Activated CD4-positive, alpha-beta memory T cell treated with anti-CD3 and anti-CD28 coated beads, Interleukin-2, amount 10 ng/mL, durations not matched to agents 7 days and 5 days (primary cell): ENCODE measurements around the gene GRM5. TPM values are rescaled to one million over a fixed set of nuclear protein-coding genes. Genes with fewer than 3 reads are reported as not detected.

Experiments
- CTCF ChIA-PET: fragments of 350-600 bp; sonication (Branson Sonifier 250); formaldehyde crosslinking; loops from one replicate; lab custom pipeline; 2021; ENCODE audit warnings: antibody characterized with exemption, inconsistent platforms; lab: Charles Lee
- POLR2A ChIA-PET: fragments of 350-600 bp; sonication (Branson Sonifier 250); formaldehyde crosslinking; loops from one replicate; lab custom pipeline; 2021; ENCODE audit warnings: antibody characterized with exemption; lab: Charles Lee
- DNase-seq: peaks from one replicate; pipeline ENCODE4 v3.0.0-alpha.2; 2020
- H3K27ac Mint-ChIP-seq: one replicate; pipeline ENCODE4 v1.8.0; 2021; ENCODE audit warnings: mild to moderate bottlenecking, mixed read lengths
- H3K27me3 Mint-ChIP-seq: one replicate; pipeline ENCODE4 v1.8.0; 2021; ENCODE audit warnings: mixed read lengths
- H3K36me3 Mint-ChIP-seq: one replicate; pipeline ENCODE4 v1.8.0; 2021; ENCODE audit warnings: low read depth, mixed read lengths
- H3K4me1 Mint-ChIP-seq: one replicate; pipeline ENCODE4 v1.8.0; 2021; ENCODE audit warnings: mixed read lengths
- H3K4me3 Mint-ChIP-seq: one replicate; pipeline ENCODE4 v1.8.0; 2021; ENCODE audit warnings: mild to moderate bottlenecking, mixed read lengths
- H3K9me3 Mint-ChIP-seq: one replicate; pipeline ENCODE4 v1.8.0; 2021; ENCODE audit warnings: mixed read lengths
- total RNA-seq, 2 experiments: library from RNA; stranded (reverse); gene quantifications; one replicate each; pipeline ENCODE4 v1.2.3, GENCODE V29; 2021

Gene GRM5
- total RNA-seq, 2 experiments from 2014 or later = not detected

GRCh38 chr11:88695689-88696414, 369.9 kb downstream of the GRM5 start:
- POLR2A ChIA-PET = no interaction called here
- no peak overlapping the region for H3K4me3 Mint-ChIP-seq
- no peak for DNase-seq
- CTCF ChIA-PET = no interaction called here
- no peaks in the 10 kb centered on the region for H3K27me3 Mint-ChIP-seq
- no peak overlapping the region for H3K27ac Mint-ChIP-seq
- H3K9me3 Mint-ChIP-seq = no peaks in the 10 kb centered on the region
- H3K36me3 Mint-ChIP-seq = no peaks in the 10 kb centered on the region
- H3K4me1 Mint-ChIP-seq = no peaks in the 10 kb centered on the region

- H3K9me3 Mint-ChIP-seq = no peaks in the 10 kb centered on the region
- H3K27ac Mint-ChIP-seq = no peak overlapping the region
- no peak for DNase-seq
- H3K27me3 Mint-ChIP-seq = no peaks in the 10 kb centered on the region
- POLR2A ChIA-PET = no interaction called here
- H3K36me3 Mint-ChIP-seq = no peaks in the 10 kb centered on the region
- no peak overlapping the region for H3K4me3 Mint-ChIP-seq
- H3K4me1 Mint-ChIP-seq = no peaks in the 10 kb centered on the region
- CTCF ChIA-PET = no interaction called here
Observed at GRCh38 chr11:88692306-88693086, 373.3 kb downstream of the GRM5 start.

GRCh38 chr11:88689548-88690240, 376.1 kb downstream of the GRM5 start:
- H3K4me3 Mint-ChIP-seq = no peak overlapping the region
- no peaks in the 10 kb centered on the region for H3K27me3 Mint-ChIP-seq
- no peaks in the 10 kb centered on the region for H3K36me3 Mint-ChIP-seq
- H3K9me3 Mint-ChIP-seq = no peaks in the 10 kb centered on the region
- ChIA-PET POLR2A (no interaction called here), CTCF (no interaction called here)
- no peak for DNase-seq
- H3K4me1 Mint-ChIP-seq = no peaks in the 10 kb centered on the region
- H3K27ac Mint-ChIP-seq = no peak overlapping the region

- POLR2A ChIA-PET = no interaction called here
- no peaks in the 10 kb centered on the region for H3K27me3 Mint-ChIP-seq
- no peaks in the 10 kb centered on the region for H3K4me1 Mint-ChIP-seq
- no peak overlapping the region for H3K27ac Mint-ChIP-seq
- DNase-seq = no peak
- H3K9me3 Mint-ChIP-seq = peaks cover 2% of the 10 kb centered on the region
- H3K4me3 Mint-ChIP-seq = no peak overlapping the region
- H3K36me3 Mint-ChIP-seq = no peaks in the 10 kb centered on the region
- CTCF ChIA-PET = interaction anchor here (0.9 kb wide), 1 partner anchor 16 kb away, joined by 3 read pairs; no protein-coding TSS in a partner anchor
Observed at GRCh38 chr11:88683024-88683423, 382.8 kb downstream of the GRM5 start.

GRCh38 chr11:88680806-88681205, 385.0 kb downstream of the GRM5 start:
- no peak overlapping the region for H3K27ac Mint-ChIP-seq
- no peak overlapping the region for H3K4me3 Mint-ChIP-seq
- no peak for DNase-seq
- POLR2A ChIA-PET = no interaction called here
- H3K36me3 Mint-ChIP-seq = no peaks in the 10 kb centered on the region
- H3K9me3 Mint-ChIP-seq = peaks cover 2% of the 10 kb centered on the region
- no peaks in the 10 kb centered on the region for H3K27me3 Mint-ChIP-seq
- CTCF ChIA-PET = no interaction called here
- H3K4me1 Mint-ChIP-seq = no peaks in the 10 kb centered on the region

GRCh38 chr11:88666364-88666763, 399.4 kb downstream of the GRM5 start:
- no peak overlapping the region for H3K27ac Mint-ChIP-seq
- no peaks in the 10 kb centered on the region for H3K9me3 Mint-ChIP-seq
- POLR2A ChIA-PET = no interaction called here
- H3K4me1 Mint-ChIP-seq = no peaks in the 10 kb centered on the region
- DNase-seq = no peak
- CTCF ChIA-PET = no interaction called here
- no peaks in the 10 kb centered on the region for H3K27me3 Mint-ChIP-seq
- no peak overlapping the region for H3K4me3 Mint-ChIP-seq
- H3K36me3 Mint-ChIP-seq = no peaks in the 10 kb centered on the region

- DNase-seq = no peak
- ChIA-PET POLR2A (no interaction called here), CTCF (no interaction called here)
- H3K36me3 Mint-ChIP-seq = no peaks in the 10 kb centered on the region
- no peaks in the 10 kb centered on the region for H3K9me3 Mint-ChIP-seq
- no peaks in the 10 kb centered on the region for H3K27me3 Mint-ChIP-seq
- H3K4me3 Mint-ChIP-seq = no peak overlapping the region
- no peak overlapping the region for H3K27ac Mint-ChIP-seq
- no peaks in the 10 kb centered on the region for H3K4me1 Mint-ChIP-seq
Observed at GRCh38 chr11:88657076-88657738, 408.6 kb downstream of the GRM5 start.

GRCh38 chr11:88656283-88656682, 409.5 kb downstream of the GRM5 start:
- H3K27ac Mint-ChIP-seq = no peak overlapping the region
- DNase-seq = no peak
- ChIA-PET POLR2A (no interaction called here), CTCF (no interaction called here)
- H3K4me3 Mint-ChIP-seq = no peak overlapping the region
- no peaks in the 10 kb centered on the region for H3K9me3 Mint-ChIP-seq
- H3K4me1 Mint-ChIP-seq = no peaks in the 10 kb centered on the region
- no peaks in the 10 kb centered on the region for H3K36me3 Mint-ChIP-seq
- no peaks in the 10 kb centered on the region for H3K27me3 Mint-ChIP-seq

GRCh38 chr11:88655656-88656055, 410.1 kb downstream of the GRM5 start:
- ChIA-PET POLR2A (no interaction called here), CTCF (no interaction called here)
- no peak for DNase-seq
- Mint-ChIP-seq H3K27ac (no peak overlapping the region), H3K27me3 (no peaks in the 10 kb centered on the region), H3K9me3 (no peaks in the 10 kb centered on the region), H3K4me1 (no peaks in the 10 kb centered on the region), H3K36me3 (no peaks in the 10 kb centered on the region), H3K4me3 (no peak overlapping the region)

GRCh38 chr11:88655196-88655595, 410.6 kb downstream of the GRM5 start:
- POLR2A ChIA-PET = no interaction called here
- Mint-ChIP-seq H3K9me3 (no peaks in the 10 kb centered on the region), H3K4me1 (no peaks in the 10 kb centered on the region), H3K27me3 (no peaks in the 10 kb centered on the region), H3K4me3 (no peak overlapping the region), H3K27ac (no peak overlapping the region), H3K36me3 (no peaks in the 10 kb centered on the region)
- no peak for DNase-seq
- CTCF ChIA-PET = no interaction called here

GRCh38 chr11:88651556-88651955, 414.2 kb downstream of the GRM5 start:
- POLR2A ChIA-PET = no interaction called here
- CTCF ChIA-PET = no interaction called here
- Mint-ChIP-seq H3K27me3 (no peaks in the 10 kb centered on the region), H3K9me3 (no peaks in the 10 kb centered on the region), H3K27ac (no peak overlapping the region), H3K4me1 (no peaks in the 10 kb centered on the region), H3K36me3 (no peaks in the 10 kb centered on the region), H3K4me3 (no peak overlapping the region)
- no peak for DNase-seq

GRCh38 chr11:88644724-88645123, 421.1 kb downstream of the GRM5 start:
- Mint-ChIP-seq H3K27ac (no peak overlapping the region), H3K4me3 (no peak overlapping the region), H3K27me3 (no peaks in the 10 kb centered on the region), H3K4me1 (no peaks in the 10 kb centered on the region), H3K9me3 (peaks cover 2% of the 10 kb centered on the region), H3K36me3 (no peaks in the 10 kb centered on the region)
- POLR2A ChIA-PET = no interaction called here
- CTCF ChIA-PET = no interaction called here
- DNase-seq = no peak

- Mint-ChIP-seq H3K27me3 (no peaks in the 10 kb centered on the region), H3K4me1 (no peaks in the 10 kb centered on the region), H3K9me3 (no peaks in the 10 kb centered on the region), H3K36me3 (no peaks in the 10 kb centered on the region), H3K27ac (no peak overlapping the region), H3K4me3 (no peak overlapping the region)
- no peak for DNase-seq
- POLR2A ChIA-PET = no interaction called here
- CTCF ChIA-PET = no interaction called here
Observed at GRCh38 chr11:88632163-88632562, 433.6 kb downstream of the GRM5 start.
